HG03565 (cell line): ENCODE measurements around the gene NPHS1.

Experiments
- ATAC-seq: cut with Tn5 transposase; IDR thresholded peaks from one replicate; pipeline ENCODE4 v1.9.1; 2021; ENCODE audit warnings: mild to moderate bottlenecking, moderate library complexity; ENCODE audit not compliant: unreplicated experiment

NPHS1 gene

DNA sequence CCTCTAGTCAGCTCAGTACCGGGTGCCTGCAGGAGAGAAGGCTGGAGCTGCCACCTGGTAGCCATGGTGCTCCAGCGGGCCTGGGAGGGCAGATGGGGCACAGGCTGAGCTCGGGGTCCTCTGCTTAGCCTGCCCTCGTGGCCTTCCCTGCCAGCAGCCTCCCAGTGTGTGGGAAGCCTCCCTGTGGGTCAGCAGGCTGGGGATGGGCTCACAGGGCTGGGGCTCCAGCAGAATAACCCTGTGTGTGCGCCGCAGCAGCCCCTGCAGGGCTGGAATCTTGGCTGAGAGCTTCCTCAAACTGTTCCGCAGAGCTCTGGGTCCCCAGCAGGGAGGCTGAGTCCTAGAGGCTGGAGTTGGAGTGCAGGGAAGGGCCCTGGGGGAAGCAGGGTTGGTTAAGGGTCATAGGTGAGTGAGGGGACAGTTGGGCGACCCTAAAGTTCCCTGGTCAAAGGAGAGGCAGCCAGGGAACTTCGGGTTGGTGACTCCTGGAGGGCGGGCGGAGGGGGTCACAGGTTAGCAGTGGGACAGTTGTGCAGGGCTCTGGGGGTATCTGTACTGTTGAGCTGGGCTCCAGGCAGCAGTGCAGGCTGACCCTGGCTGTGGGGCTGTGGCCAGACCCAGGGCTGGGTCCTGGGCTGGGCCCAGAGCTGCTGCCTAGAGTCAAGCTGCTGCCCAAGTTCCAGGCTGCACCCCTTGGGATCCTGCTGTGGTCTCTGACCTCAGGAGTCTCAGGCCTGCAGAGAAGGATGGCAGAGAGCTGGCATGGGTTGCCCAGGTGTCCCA is 62.9 kb downstream of the NPHS1 start:
- no peak for ATAC-seq

DNA sequence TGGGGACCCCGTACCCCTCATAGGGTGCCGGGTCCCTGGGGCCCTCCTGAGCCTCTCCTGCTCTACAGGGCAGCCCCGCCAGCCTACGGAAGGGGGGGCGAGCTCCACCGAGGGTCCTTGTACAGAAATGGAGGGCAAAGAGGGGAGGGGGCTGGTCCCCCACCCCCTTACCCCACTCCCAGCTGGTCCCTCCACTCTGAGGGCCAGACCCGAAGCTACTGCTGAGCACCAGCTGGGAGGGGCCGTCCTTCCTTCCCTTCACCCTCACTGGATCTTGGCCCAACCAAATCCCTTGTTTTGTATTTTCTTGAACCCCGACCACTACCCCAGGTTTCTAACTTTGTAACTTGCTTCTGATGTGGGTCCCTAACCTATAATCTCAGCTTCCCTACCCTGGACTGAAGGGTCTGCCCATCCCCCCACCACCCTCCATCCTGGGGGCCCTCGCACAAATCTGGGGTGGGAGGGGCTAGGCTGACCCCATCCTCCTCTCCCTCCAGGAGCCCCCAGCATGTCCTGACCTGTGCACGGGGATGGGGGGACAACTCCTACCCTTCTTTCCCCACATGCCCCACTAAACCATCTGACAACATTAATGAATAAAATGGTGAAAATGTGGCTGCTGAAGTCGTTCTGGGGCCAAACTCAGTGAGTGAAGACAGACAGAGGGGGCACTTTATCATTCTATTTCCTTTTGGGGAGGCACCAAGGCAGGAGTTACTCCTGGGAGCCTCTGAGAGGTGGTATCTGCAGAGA is 63.9 kb downstream of the NPHS1 start:
- no peak for ATAC-seq

DNA sequence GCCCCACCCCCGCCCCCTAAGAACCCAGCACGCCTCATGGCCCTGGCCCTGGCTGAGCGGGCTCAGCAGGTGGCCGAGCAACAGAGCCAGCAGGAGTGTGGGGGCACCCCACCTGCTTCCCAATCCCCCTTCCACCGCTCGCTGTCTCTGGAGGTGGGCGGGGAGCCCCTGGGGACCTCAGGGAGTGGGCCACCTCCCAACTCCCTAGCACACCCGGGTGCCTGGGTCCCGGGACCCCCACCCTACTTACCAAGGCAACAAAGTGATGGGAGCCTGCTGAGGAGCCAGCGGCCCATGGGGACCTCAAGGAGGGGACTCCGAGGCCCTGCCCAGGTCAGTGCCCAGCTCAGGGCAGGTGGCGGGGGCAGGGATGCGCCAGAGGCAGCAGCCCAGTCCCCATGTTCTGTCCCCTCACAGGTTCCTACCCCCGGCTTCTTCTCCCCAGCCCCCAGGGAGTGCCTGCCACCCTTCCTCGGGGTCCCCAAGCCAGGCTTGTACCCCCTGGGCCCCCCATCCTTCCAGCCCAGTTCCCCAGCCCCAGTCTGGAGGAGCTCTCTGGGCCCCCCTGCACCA is 65.0 kb downstream of the NPHS1 start:
- no peak for ATAC-seq

DNA sequence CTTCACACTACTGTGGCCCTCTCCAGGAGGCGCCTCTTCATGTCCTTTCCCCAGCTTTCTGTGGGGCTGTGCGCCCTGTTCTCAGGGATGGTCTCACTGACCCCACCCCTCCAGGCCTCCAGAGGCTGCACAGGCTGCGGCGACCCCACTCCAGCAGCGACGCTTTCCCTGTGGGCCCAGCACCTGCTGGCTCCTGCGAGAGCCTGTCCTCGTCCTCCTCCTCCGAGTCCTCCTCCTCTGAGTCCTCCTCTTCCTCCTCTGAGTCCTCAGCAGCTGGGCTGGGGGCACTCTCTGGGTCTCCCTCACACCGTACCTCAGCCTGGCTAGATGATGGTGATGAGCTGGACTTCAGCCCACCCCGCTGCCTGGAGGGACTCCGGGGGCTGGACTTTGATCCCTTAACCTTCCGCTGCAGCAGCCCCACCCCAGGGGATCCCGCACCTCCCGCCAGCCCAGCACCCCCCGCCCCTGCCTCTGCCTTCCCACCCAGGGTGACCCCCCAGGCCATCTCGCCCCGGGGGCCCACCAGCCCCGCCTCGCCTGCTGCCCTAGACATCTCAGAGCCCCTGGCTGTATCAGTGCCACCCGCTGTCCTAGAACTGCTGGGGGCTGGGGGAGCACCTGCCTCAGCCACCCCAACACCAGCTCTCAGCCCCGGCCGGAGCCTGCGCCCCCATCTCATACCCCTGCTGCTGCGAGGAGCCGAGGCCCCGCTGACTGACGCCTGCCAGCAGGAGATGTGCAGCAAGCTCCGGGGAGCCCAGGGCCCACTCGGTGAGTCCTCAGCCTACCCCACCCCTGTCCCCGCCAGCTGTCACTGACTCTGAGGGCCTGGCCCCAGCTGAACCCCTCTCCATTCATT is 65.8 kb downstream of the NPHS1 start:
- ATAC-seq, result no peak

DNA sequence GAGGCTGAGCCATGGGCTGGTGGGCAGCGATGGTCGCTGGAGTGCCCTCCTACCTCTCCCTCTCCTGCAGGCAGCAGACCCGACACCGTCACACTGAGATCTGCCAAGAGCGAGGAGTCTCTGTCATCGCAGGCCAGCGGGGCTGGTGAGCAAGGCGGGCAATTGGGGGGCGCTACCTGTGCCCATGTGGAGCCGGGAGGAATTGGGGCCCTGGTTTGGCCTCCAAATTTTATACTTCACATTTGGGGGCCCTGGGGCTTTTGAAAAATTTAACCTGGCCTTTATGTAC is 67.0 kb downstream of the NPHS1 start:
- no peak for ATAC-seq

DNA sequence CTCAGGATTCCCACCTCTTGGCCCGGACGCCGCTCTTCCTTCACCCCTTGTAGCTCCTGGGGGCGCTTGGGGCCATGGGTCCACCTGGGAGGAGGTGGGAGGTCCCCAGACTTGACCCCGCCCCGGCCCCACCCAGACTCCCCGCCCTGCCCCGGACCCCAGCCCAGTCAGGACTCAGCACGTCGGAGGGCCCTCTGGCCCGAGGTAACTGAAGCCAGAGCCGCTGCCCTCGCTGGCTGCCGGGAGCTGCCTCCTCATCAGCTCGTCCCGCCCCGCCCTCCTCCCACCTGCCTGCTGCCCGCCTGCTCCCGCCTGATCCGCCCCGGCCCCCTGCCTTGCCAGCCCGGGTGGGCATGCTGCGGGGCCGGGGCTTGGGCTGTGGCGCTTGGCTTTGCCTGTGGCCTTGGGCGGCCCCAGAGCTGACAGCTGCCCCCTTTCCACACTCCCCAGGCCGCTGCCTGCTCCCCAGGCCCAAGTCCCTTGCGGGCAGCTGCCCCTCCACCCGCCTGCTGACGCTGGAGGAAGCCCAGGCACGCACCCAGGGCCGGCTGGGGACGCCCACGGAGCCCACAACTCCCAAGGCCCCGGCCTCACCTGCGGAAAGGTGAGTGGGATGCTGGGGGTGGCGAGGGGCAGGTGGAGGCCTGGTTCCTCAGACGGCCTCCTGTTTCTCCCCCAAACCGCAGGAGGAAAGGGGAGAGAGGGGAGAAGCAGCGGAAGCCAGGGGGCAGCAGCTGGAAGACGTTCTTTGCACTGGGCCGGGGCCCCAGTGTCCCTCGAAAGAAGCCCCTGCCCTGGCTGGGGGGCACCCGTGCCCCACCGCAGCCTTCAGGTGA is 67.6 kb downstream of the NPHS1 start:
- no peak for ATAC-seq

DNA sequence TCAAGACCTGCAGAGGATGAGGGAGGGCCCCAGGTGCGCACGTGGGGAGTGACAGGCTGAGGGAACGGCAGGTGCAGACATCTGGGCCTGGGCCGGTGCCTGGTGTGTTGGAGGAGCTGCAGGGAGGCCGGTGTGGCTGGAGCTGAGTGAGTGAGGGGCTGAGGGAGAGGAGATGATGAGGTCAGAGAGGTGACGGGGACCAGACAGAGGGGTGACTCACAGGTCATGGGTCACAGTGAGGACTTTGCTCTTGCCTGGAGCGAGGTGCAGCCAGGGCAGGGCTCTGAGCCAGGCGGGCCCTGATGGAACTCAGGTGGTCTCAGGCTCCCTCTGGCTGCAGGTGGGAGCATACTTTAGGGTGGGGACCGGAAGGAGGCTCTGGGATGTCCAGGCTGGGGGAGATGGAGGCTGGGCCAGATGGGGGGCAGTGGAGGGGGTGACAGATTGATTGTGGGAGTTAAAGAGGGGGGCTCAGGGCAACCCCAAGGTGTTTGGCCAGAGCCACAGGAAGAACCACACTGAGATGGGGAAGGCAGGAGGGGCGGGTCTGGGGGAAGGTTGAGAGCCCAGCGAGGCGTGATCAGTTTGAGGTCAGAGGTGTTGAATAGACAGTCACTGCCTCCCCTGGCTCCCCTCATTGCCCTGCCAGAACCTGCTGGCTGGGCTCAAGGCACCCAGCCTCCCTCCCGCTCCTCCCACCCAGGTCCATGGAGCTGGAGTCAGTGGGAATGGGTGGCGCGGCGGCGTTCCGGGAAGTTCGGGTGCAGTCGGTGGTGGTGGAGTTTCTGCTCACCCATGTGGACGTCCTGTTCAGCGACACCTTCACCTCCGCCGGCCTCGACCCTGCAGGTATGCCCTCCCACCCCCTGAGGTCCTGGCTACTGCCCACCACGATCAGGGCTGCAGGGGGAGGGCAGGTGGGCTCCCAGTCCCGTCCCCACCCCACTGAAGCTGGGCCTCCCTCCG is 68.6 kb downstream of the NPHS1 start:
- no peak for ATAC-seq

DNA sequence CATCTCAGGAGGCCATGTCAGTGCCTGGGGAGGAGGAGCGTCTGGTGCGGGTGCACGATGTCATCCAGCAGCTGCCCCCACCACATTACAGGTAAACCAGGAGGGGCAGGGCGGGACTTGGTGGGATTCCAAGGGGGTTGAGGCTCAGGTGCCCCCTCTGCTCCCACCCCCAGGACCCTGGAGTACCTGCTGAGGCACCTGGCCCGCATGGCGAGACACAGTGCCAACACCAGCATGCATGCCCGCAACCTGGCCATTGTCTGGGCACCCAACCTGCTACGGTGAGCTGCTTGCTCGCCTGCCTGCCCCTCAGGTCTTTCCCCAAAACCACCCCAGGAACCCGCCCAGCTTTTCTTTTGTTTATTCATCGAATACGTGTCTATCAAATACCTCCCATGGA is 69.7 kb downstream of the NPHS1 start:
- ATAC-seq, result no peak

DNA sequence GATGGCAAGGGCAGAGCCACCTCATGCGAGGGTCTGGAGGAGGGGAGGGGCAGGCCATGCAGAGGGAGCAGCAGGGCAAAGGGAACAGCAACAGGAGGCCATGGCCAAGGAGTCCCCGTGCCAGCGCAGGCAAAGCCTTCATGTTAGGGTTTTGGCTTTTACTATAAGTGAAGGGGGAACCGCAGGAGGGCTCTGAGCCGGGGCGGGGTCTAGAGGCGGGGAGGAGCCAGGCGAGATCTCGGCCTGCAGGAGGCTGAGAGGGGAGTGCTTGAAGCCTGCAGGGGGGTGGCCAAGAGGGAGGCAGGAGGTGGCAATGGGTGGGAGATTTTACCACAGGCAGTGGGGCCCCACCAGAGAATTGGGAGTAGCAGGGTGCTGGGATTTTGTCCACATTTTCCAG is 70.7 kb downstream of the NPHS1 start:
- no peak for ATAC-seq

DNA sequence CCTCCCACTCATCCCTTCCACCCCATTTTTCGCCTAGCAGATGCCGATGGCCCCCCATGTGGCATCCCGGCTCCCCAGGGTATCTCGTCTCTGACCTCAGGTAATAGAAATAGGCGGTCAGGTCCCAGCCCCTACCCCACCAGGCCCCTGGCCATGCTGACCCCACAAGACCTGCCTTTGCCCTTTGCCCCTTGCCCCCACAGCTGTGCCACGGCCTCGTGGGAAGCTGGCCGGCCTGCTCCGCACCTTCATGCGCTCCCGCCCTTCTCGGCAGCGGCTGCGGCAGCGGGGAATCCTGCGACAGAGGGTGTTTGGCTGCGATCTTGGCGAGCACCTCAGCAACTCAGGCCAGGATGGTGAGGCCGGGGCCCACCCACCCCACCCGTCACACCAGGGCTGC is 71.6 kb downstream of the NPHS1 start:
- ATAC-seq, result no peak

DNA sequence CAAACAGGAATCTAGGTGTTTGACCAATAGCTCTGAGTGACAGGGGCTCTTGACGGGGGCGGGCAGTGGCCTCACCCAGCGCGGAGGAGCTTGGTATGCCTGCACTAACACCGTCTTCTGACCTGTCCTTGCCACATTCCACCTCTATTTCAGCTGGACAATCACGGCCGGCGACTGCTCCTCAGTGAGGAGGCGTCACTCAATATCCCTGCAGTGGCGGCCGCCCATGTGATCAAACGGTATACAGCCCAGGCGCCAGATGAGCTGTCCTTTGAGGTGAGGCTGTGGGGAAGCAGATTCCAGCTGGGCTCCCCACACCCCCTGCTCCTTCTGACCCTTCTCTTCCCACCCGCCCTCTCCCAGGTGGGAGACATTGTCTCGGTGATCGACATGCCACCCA is 72.2 kb downstream of the NPHS1 start:
- no peak for ATAC-seq

DNA sequence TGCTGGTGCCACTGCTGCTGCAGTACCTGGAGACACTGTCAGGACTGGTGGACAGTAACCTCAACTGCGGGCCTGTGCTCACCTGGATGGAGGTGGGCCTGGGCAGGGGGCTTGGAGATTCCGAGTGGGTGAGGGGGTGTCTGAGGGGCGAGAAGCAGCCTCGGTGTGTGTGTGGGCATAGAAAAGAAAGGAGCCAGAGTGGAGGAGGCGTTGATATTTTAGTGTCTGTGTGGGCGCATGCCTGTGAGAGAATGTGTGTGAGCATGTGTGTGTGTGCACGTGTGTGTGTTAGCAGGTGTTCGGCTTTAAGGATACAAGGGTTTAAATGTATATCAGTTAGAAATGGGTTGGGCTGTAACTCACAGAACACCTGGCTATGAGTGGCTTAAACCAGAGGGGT is 73.3 kb downstream of the NPHS1 start:
- no peak for ATAC-seq

DNA sequence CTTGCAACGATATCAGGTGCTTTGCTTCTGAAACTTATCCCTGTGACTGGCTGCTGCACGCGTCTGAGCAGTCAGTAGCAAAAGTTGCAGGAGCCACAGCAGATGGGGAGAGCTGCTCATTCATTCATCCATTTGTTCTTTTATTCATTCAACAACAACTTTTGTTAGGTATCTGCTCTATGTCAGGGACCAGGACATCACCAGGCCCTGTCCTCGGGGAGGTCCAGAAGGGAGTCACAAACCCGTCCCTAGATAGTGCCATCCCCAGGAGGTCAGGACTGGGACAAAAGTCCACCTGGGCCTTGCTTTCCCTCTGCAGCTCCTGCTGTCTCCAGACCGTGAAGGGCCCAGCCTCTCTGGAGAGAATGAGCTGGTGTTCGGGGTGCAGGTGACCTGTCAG is 74.3 kb downstream of the NPHS1 start:
- ATAC-seq, result no peak

DNA sequence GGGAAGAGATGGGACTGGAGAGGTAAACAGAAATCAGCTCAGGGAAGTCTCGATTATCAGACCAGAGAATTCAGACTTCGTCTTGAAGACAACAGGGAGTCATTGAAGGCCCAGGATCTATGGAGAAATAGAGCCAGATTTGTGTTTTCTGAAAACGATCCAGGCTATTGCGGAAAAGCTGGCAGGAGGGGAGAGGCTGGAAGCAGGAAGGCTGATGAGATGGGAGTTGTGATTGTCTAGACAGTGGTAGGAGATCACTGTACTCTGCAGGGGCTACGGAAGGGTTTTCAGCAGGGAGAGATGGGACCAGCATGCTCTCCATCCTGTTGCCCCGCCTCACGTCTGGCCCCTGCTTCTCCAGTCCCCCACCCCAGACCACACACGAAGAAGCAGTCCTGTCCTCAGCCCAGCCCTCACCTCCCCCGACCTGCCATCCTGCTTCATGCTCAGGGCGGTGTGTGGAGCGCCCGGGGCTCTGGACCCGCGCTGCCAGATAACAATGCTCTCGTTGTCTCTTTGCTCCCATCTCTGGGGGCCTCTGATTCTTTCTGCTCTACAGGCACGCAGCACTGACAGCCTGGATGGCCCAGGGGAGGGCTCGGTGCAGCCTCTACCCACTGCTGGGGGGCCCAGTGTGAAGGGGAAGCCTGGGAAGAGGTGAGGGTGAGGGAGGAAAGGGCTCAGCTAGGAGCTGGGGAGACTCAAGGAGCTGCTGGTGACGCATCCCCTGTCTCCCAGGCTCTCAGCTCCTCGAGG is 75.0 kb downstream of the NPHS1 start:
- no peak for ATAC-seq

DNA sequence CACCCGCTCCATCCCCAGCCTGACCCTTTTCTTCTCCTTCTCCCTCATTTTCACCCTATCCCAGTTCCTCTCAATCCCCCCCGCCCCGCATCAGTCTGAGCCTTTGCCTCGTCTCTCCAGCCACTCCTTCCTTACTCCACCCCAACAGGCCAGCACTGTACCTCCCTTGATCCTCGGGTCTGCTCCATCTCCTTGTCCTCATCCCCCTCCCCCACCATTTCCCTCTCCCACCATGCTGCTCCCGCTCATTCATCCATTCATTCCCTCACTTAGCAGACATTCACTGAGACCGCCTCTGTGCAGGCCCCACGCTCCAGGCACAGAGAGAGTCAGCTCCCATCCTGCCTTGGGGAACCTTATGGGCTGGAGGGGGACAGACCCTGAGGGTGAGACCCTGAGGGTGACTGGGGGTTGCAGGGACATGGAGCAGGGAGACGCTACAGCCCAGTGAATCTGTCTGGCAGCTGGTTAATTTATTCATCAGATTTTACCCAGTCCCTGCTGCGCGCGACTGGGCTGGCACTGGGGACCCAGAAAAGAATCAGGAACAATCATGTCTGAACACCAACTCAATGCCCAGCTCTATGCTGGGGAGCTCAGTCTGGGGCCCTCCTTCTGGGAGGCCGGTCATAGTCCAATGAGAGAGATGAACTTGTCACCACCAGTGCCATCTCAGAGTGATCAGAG is 76.1 kb downstream of the NPHS1 start:
- no peak for ATAC-seq
